ENCODE results near the gene MICAL2.

GRCh38 chr11:12069066-12069676 is 41.2 kb upstream of the MICAL2 start:
- no peak for TF ChIP-seq FIP1L1 (IDR thresholded peaks at IDR 0.05; ENCODE audit: borderline replicate concordance, insufficient read depth, low read depth, low read length)
- TF ChIP-seq ZBTB20 (CRISPR knock-in tag; IDR thresholded peaks at IDR 0.05; ENCODE audit: borderline replicate concordance, low read depth) = no peak
- no peak for TF ChIP-seq POLR2A (IDR thresholded peaks at IDR 0.05; ENCODE audit: insufficient read depth in 1 of 2, low read depth in 2 of 2, low read length in 2 of 2)
- no peak for TF ChIP-seq NBN (conservative IDR thresholded peaks at IDR 0.05)
- TF ChIP-seq CENPBD1 (CRISPR knock-in tag; IDR thresholded peaks at IDR 0.05; ENCODE audit: borderline replicate concordance, low read depth) = no peak
- TF ChIP-seq SUZ12 (IDR thresholded peaks at IDR 0.05; ENCODE audit: low read depth, low read length) = no peak
- no peak for TF ChIP-seq ZNF101 (CRISPR knock-in tag; IDR thresholded peaks at IDR 0.05; ENCODE audit: borderline replicate concordance, low read depth)
- TF ChIP-seq HNRNPUL1 (IDR thresholded peaks at IDR 0.05; ENCODE audit: low read depth, low read length) = no peak
- TF ChIP-seq KLF16 (CRISPR knock-in tag; IDR thresholded peaks at IDR 0.05) = no peak
